ENCODE results near the gene SBNO2.

The SBNO2 gene, protein sequence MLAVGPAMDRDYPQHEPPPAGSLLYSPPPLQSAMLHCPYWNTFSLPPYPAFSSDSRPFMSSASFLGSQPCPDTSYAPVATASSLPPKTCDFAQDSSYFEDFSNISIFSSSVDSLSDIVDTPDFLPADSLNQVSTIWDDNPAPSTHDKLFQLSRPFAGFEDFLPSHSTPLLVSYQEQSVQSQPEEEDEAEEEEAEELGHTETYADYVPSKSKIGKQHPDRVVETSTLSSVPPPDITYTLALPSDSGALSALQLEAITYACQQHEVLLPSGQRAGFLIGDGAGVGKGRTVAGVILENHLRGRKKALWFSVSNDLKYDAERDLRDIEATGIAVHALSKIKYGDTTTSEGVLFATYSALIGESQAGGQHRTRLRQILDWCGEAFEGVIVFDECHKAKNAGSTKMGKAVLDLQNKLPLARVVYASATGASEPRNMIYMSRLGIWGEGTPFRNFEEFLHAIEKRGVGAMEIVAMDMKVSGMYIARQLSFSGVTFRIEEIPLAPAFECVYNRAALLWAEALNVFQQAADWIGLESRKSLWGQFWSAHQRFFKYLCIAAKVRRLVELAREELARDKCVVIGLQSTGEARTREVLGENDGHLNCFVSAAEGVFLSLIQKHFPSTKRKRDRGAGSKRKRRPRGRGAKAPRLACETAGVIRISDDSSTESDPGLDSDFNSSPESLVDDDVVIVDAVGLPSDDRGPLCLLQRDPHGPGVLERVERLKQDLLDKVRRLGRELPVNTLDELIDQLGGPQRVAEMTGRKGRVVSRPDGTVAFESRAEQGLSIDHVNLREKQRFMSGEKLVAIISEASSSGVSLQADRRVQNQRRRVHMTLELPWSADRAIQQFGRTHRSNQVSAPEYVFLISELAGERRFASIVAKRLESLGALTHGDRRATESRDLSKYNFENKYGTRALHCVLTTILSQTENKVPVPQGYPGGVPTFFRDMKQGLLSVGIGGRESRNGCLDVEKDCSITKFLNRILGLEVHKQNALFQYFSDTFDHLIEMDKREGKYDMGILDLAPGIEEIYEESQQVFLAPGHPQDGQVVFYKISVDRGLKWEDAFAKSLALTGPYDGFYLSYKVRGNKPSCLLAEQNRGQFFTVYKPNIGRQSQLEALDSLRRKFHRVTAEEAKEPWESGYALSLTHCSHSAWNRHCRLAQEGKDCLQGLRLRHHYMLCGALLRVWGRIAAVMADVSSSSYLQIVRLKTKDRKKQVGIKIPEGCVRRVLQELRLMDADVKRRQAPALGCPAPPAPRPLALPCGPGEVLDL (N-terminal part only)

GRCh38 chr19:1173845-1174809, at the start of gene SBNO2:
Gene SBNO2, minus strand, starts transcription at chr19:1174268. Its CDS starts 19,992 bp downstream, at chr19:1154276.
- no peak for DNase-seq (ENCODE audit: low read depth, low spot score)

DNA sequence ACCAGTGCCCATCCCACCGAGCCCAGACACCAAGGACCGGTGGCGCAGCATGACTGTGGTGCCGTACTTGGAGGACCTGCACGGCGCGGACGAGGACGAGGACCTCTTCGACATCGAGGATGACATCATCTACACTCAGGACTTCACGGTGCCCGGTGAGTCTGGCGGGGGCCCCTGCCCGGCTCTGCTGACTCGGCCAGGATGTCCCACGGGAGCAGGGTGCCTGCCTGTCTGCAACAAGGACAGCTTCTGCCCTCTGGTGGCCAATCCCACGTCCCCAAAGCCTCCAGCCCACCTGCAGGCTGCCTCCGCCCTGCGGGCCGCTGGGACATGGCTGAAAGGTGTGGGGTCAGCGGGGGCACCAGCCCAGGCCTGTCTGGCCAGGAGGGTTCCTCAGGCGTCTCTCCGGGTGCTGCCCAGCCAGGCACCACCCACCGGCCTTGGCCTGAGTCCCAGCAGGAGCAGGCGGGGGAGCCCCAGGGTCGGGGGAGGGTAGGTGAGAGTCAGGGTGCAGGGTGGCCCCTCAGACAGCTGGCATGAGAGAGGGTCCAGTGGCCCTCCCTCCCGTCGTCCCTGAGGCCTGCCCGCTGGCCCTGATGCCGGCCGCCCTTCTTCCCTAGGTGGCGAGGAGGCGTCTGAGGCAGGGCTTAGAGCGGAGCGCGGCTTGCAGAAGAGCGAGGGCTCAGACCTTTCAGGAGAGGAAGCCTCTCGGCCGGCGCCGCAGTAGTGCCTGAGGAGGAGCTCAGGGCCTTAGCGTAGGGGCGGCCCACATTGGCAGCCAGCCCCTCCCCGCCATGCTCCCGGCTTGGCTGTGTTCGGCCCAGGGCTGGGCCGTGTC, 49.2 kb upstream of the SBNO2 start:
- no peak for DNase-seq (ENCODE audit: low read depth, low spot score)

GRCh38 chr19:1222394-1222793, 48.3 kb upstream of the SBNO2 start:
- DNase-seq (ENCODE audit: low read depth, low spot score) = no peak

- DNase-seq (ENCODE audit: low read depth, low spot score) = no peak
These were observed 47.8 kb upstream of the SBNO2 start for GRCh38 chr19:1221904-1222255.

DNA sequence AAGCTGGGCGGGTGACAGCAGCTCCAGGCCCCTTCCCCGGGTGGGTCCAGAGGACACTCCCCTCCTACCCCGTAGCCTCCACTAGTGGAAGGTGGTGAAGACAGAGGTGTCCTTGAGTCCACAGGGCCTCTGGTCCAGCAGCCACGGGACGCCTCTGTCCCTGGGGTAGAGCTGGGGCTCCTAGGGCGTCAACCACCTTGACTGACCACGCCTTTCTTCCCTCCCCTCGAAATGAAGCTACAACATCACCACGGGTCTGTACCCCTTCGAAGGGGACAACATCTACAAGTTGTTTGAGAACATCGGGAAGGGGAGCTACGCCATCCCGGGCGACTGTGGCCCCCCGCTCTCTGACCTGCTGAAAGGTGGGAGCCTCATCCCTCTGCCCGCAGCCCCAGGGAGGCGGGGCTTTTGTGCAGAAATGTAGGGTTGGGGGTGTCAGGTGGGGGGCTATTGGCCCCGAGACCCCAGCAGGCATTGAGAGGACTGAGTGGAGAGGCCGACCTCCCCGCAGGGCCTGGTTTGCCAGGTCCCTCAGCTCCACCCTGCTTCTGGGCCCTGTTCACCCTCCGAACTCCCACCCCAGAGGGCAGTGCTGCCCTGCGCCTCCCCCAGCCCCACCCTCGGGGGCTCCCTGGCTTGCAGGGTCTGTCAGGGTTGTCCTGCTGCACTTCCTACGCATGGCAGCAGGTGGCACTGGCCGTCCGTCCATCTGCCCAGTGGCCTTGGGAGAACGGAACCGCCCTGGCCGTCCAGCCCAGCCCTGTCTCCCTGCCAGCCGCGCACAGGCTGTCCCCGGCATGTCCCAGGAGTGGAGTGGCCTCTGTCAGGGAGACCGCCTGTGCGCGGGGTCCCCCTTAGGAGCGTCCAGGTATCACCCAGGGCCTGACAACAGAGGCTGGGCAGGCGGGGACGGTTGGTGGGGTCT, 47.2 kb upstream of the SBNO2 start:
- DNase-seq (ENCODE audit: low read depth, low spot score) = no peak

- DNase-seq (ENCODE audit: low read depth, low spot score) = no peak
These were observed 46.4 kb upstream of the SBNO2 start for GRCh38 chr19:1220477-1220930.

- DNase-seq (ENCODE audit: low read depth, low spot score) = no peak
These were observed 45.9 kb upstream of the SBNO2 start for GRCh38 chr19:1219786-1220476.

DNA sequence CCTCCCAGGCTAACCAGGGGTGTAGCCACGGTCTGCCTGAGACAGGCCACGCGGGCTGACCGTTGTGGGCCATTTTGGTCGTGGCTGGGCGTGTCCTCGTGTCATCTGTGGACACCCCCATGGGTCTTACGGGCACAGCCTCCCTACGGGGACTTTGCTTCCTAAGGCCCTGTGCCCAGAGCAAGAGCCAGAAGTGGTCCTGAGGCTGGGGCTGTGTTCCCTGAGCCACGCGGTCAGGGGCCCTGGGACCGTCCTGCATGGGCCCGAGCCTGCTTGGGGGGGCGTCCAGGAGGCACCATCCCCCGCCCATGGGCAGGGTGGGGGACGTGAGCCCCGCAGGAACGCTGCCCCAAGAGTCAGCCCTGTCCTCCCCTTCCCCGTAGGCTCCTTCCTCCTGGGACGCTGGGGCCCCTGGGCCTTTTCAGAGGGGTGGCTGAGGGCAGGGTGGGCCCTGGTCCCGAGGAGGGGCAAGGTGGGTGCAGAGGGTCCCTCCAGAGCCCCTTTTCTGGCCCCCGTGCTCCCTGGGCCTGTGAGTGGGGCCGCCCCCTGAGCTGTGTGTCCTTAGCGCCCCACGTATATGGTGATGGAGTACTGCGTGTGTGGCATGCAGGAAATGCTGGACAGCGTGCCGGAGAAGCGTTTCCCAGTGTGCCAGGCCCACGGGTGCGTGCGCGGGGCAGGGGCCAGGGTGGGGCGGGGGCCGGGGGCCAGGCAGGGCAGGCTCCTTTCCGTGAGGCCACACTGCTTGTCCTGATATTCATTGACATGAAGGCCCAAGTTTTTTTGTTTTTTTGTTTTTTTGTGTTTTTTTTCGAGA, 44.9 kb upstream of the SBNO2 start:
- DNase-seq (ENCODE audit: low read depth, low spot score) = no peak

- DNase-seq (ENCODE audit: low read depth, low spot score) = no peak
These were observed 43.3 kb upstream of the SBNO2 start for GRCh38 chr19:1217366-1217765.

DNA sequence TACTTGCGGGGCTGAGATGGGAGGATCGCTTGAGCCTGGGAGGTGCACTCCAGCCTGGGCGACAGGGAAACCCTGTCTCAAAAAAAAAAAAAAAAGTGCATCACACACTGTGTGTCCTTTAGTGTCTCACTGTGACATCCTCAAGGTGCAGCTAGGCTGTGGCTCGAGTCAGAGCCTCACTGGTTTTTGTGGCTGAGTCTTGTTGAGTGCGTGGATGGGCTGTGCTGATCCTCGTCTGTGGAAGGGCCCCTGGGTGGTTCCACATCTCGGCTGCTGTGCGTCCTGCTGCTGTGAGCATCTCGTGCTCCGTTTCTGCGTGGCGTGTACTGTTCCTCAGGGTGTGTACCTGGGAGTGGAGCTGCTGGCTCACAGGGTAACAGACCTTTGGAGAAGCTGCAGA, 42.7 kb upstream of the SBNO2 start:
- DNase-seq (ENCODE audit: low read depth, low spot score) = no peak

- no peak for DNase-seq (ENCODE audit: low read depth, low spot score)
These were observed 41.0 kb upstream of the SBNO2 start for GRCh38 chr19:1214862-1215731.

DNA sequence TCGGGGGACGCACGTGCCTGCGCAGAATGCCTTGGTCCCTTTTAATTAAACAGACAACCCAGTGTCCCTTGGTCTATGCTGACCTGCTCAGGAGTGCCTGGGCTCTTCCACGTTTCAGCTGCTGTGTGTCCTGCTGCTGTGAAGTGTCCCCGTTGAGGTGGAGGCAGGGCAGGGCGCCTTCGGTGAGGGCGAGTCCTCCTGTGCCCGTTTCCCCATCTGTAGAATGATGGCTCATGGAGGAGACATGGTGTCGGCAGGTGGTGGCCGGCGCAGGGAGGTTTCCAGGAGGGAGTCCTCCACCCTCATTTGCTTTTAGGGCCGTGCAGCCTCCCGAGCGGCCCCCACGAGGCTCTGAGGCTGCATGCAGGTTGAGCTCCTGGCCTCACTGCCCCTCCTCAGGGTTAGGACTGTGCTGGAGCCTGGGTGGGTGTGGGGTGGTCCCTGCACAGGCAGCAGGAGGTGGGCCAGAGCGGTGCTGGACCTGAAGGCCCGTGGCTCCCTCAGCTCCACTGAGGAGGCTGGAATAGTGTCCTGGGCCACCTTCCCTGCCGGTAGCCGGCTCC, 40.3 kb upstream of the SBNO2 start:
- DNase-seq (ENCODE audit: low read depth, low spot score) = no peak

DNA sequence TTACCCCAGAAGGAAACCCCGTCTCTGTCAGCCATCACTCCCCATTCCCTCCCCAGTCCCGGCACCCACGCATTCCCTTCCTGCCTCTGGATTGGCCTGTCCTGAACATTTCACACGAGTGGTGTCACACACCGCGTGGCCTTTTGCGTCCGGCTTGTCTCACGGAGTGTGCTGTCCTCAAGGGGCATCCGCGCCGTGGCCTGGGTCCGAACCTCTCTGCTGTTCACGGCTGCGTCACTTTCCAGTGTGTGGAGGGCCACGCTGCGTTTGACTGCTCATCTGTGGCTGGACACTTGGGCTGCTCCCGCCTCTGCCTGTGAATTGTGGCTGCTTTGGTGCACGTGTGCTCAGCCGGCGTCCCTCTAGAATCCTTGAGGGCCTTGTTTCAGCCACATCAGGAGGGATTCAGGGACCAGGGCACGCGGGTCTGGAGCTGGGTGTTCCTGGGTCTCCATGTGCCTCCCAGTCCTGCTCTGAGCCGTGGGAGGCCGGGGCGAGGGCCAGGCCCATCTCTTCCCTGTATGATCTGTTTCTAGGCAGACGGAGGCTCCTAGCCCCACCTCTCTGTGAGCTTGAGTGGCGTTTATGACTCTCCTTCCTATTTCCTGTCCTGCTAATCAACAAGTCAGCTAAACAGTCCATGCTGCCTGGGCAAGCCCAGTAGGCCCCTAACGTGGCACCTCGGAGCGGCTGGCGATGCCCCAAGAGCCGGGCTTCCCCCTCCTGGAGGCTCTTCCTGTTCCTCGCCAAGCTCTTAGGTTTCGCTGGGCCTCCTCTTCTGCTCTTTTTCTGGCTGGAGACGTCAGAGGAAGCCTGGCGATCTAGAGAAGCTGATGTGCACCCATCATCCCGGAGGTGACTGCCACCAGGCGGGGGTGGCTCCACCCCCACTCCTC, 39.6 kb upstream of the SBNO2 start:
- no peak for DNase-seq (ENCODE audit: low read depth, low spot score)

DNA sequence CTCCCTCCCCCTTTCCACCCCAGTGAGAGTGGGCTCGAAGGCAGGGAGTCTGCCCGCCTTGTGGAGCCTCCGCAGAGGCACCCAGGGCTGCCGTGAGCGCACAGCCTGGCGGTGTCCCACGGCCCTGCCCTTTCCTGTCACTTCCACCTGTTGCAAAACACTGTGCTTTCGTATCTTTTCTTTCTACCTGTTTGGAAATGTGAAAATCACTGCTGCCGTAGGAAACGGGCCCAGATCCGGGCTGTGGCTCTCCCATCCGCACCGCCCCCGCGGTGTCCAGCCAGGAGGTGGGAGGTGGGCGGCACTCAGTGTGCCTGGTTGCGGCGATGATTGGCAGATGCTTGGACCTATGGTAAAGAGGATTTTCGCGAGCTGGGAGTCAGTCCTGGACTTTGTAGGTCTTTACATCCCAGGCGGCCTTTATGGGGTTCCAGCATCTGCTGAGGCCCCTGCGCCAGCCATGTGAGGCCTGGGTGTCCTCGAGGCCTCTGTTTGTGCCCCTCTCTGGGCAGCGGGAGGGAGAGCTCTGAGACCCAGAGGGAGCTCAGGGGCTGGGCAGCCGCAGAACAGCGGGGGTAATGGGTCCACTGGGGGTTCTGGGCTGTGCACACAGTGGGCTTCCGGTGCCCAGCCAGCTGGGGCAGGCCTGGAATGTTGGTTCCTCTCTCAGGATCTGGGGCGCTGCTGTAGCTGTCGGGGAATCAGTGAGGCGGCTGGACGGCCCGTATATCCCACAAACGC, 37.6 kb upstream of the SBNO2 start:
- peak; percentile 48 for DNase-seq (ENCODE audit: low read depth, low spot score)

All from iPS DF 19.7 (cell line).